GM21390 (cell line): ENCODE measurements around the gene HMGB1.
"Not testable (repeated sequence)": the region's sequence is repeated elsewhere in the genome, so short reads cannot be mapped to it uniquely, and the experiment has no call there.

ENCODE experiments used
- ATAC-seq: cut with Tn5 transposase; IDR thresholded peaks from one replicate; pipeline ENCODE4 v1.9.1; 2021; ENCODE audit not compliant: unreplicated experiment

HMGB1 gene

DNA sequence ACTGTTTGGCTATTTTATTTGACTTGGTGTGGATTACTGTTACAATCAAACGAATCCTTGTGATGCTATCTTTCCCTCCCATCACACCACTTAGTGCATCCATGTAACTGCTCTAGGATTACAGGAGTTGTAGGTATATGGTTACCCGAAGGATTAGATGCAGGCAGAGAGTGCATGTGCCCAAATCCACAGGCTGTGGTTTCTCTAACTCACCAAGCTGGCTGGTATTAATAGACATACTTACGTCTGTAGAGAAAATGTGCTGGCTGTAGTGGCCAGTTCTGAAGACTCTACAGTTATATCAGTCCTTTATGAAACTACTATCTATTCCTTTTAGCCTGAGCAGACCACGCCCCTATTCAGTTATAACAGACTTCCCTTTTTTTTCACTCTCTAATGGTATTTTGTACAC is 1.1 kb upstream of the HMGB1 start:
- ATAC-seq = no peak

DNA sequence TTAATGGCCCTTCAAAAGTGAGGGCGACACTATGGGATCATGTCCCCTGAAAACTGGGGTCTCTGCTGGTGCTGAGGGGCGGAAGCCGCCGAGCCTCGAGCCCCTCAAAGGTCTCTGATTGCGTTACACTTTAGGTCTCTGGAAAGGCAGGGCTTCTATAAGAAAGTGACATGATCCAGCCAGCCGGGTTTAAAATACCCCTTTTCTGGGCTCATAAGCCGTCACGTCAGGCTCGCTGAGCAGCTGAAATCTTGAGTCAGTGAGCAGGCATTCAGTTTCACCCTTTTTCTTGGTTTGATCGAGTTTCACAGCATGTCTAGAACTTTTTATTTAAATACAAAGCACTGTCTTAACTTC is 600 bp upstream of the HMGB1 start:
- no peak for ATAC-seq

- ATAC-seq = no peak
Observed at GRCh38 chr13:30465343-30465592, 468 bp downstream of the HMGB1 start.

- peak; percentile 26 for ATAC-seq
Observed at GRCh38 chr13:30464496-30465342, 1.0 kb downstream of the HMGB1 start.

GRCh38 chr13:30463787-30464495 is 1.8 kb downstream of the HMGB1 start:
- peak; percentile 41 for ATAC-seq

- ATAC-seq = not testable (repeated sequence)
Observed at GRCh38 chr13:30461279-30462066, 4.3 kb downstream of the HMGB1 start.

- no peak for ATAC-seq
Observed at GRCh38 chr13:30457306-30457891, 8.3 kb downstream of the HMGB1 start.

DNA sequence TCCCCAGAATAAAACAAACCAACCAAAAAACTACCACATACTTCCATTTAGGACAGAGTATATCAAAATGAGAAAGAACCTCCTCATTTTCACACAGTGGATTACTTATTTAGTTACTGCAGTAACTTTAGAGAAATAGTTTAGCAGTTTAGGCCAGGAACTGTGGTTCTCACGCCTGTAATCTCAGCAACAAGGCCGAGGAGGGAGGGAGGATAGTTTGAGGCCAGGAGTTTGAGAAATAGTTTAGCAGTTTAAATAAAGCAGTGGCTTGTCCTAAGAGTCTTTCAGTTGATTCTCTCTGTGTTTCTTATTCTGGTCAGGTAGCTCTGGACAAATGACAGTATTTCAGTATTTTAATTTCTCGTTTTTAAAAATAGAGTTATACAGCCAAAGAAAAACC is 9.4 kb downstream of the HMGB1 start:
- no peak for ATAC-seq

- ATAC-seq = no peak
Observed at GRCh38 chr13:30454991-30455390, 10.7 kb downstream of the HMGB1 start.

GRCh38 chr13:30453727-30454126 is 12.0 kb downstream of the HMGB1 start:
- ATAC-seq = no peak

GRCh38 chr13:30451476-30451875 is 14.3 kb downstream of the HMGB1 start:
- ATAC-seq = not testable (repeated sequence)

DNA sequence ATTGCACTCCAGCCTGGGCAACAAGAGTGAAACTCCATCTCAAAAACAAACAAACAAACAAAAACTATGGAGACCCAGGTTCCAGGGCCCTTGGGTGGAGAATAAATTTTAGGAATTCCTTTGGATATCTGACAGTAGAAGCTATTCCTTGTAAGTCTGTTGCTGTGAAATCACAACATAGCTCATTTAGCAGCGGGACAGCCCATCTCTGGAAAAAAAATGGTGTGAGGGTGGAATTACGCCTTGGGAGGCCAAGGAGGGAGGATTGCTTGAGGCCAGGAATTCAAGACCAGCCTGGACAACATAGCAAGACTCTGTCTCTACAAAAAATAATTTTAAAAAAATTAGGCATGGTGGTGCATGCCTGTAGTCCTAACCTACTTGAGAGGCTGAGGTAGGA is 15.7 kb downstream of the HMGB1 start:
- ATAC-seq = no peak

DNA sequence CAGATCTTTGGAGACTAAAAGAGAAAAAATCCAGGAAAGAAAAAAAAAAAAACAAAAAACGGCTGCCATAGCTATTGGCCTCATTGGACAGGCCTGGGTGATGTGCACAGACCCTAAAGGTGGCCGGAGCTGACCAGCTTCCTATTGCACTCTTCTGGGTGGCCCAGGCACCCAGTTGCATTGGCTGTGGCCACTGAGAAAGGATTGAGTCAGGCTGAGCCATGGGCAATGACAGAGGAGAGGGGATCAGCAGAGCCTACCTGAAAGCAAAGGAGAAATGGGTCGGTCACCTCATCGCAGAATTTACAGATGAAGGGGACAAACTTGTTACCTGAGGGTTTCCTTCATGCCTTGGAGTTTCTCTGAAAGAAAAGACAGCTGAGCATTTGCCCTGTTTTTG is 17.3 kb downstream of the HMGB1 start:
- ATAC-seq = no peak

GRCh38 chr13:30446126-30446500 is 19.6 kb downstream of the HMGB1 start:
- ATAC-seq = no peak

DNA sequence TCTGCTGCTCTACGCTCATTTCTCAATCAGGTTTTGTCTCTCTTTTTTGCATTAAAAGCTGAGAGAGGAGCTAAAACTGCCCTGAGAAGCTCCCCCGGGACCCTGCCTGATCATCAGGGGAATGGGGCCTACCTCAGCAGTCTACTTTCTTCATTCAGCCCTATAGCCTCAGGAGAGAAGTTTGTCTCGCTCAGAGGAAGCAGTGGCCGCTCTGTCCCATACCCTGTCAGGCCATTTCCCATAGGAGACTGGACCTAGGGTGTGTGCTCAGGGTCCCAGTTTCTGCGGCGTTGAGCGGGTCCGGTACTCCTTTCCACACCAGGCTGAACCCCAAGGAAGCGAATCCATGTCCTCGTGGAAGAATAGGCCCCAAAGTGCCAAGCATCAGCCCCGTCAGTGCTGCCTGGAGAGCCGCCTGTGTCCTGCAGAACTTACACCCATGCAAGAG is 21.8 kb downstream of the HMGB1 start:
- ATAC-seq = peak; percentile 48

DNA sequence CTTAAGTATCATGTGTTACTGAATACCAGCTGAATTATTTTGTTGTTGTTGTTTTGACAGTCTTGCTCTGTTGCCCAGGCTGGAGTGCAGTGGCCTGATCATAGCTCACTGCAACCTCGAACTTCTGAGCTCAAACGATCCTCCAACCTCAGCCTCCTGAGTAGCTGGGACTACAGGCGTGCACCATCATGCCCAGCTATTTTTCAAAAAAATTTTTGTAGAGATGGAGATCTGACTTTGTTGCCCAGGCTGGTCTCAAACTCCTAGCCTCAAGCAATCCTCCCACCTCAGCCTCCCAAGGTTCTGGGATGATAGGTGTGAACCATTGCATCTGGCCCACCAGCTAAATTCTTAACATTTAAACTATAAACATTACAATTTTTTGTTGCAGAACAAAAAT is 22.2 kb downstream of the HMGB1 start:
- not testable (repeated sequence) for ATAC-seq

DNA sequence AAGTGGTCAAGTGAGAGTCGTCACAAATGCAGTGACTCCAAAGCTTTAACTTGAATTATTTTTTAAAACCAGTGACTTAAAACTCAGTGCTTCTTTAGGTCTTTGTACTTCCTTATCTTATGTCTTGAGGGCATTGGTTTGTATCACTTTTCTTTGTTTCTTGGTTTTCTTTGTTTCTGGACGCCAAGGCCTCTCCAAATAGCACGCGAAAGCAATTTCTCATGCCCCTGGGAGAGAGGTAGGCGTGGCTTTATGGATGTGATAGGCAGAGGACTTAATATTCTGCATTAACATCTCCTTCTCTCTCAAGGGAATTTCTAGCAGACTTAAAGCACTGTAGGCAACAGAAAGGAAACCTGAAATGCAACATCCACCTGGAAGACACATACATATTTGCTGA is 22.8 kb downstream of the HMGB1 start:
- ATAC-seq = no peak

GRCh38 chr13:30440910-30441703 is 24.6 kb downstream of the HMGB1 start:
- no peak for ATAC-seq

DNA sequence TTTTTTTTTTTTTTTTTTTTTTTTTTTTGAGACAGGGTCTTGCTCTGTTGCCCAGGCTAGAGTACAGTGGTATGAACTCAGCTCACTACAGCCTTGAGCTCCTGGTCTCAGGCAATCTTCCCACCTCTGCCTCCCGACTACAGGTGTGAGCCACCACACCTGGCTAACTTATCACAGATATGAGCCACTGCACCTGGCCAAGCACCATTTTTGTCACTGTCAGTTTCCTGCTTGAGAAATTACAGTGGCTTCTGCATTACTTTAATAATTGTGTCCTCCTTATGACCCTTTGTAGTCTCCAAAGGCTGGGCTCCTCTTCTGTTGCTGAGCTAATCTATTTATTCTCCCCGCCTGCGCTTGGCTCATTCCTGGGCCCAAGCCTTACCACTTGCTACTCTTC is 27.4 kb downstream of the HMGB1 start:
- ATAC-seq = no peak

- no peak for ATAC-seq
Observed at GRCh38 chr13:30437177-30437576, 28.6 kb downstream of the HMGB1 start.
